ENCODE results near the gene UAP1L1.

UAP1L1 gene

DNA sequence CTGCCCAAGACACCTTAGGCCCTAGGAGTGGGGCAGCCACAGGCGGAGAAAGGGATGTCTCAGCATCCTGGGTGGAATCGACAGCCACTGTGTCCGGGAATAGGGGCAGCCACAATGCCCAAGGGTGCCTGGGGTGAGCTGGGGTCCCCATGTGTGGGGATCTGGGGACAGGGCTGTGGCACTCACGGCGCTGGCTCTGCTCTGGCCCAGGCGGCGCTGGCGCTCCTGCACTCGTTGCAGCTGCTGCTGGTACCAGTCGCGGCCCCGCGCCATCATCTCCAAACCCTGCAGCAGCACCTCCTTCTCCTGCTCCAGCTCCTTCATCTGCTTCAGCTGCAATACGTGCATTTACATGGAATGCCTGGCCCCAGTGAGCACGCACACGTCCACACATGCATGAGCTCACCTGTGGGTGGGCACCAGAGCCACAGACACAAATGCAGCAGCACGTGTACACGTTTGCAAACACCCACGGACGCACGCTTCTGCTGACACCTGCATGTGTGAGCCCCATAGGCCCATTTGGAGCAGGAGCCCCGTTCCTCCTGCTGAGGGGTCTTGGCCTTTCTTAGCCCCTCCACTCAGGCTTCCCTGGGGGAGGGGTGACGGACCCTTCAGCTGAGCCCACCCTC, 11.9 kb upstream of the UAP1L1 start:
- DNase-seq (ENCODE audit: low read depth): no peak
- no peak overlapping the region for H3K4me3 ChIP-seq (ENCODE audit: control insufficient read depth, low read depth, low read length)
- no peak for TF ChIP-seq CTCF (conservative IDR thresholded peaks at IDR 0.05; ENCODE audit: control insufficient read depth, insufficient read depth, low read depth, low read length)

DNA sequence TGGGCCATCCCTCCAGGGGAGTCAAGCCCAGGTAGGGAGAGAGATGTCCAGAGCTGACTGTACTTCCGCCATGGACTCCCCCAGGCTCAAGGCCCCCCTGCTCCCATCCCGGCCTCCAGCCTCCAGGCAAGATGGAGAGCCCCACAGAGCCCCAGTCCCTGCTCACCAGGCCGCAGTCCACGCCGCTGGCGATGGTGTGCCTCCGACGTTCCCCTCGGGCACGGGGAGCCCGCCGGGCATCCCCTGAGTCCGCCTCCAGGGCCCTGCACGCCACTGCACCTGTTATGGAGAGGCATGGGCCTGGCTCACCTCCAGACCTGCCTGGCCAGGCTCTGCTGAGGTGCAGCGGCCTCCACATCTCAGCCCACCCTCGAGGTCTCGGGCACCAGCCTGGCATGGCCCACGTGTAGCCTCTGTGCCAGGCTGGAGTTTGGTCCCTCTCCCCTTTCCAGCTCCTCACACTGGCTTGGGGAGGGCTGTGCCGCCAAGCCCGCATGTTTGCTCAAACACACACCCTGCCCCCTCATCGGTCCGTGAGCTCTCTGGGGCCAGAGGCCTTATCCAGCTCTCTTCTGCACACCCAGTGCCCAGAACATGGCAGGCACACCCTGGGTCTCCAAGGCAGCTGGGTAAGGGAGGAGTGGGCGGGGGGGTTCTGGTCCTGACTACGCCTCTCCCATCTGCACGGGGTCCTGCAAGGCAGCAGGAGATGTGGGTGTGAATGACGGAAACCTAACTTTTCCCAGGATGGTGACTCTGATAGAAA, 11.0 kb upstream of the UAP1L1 start:
- no peak overlapping the region for H3K4me3 ChIP-seq (ENCODE audit: control insufficient read depth, low read depth, low read length)
- no peak for DNase-seq (ENCODE audit: low read depth)
- no peak for TF ChIP-seq CTCF (conservative IDR thresholded peaks at IDR 0.05; ENCODE audit: control insufficient read depth, insufficient read depth, low read depth, low read length)

GRCh38 chr9:137067860-137068538, 9.3 kb upstream of the UAP1L1 start:
- TF ChIP-seq CTCF (conservative IDR thresholded peaks at IDR 0.05; ENCODE audit: control insufficient read depth, insufficient read depth, low read depth, low read length): peak; percentile 77
- no peak overlapping the region for H3K4me3 ChIP-seq (ENCODE audit: control insufficient read depth, low read depth, low read length)
- peak; percentile 77 for DNase-seq (ENCODE audit: low read depth)

DNA sequence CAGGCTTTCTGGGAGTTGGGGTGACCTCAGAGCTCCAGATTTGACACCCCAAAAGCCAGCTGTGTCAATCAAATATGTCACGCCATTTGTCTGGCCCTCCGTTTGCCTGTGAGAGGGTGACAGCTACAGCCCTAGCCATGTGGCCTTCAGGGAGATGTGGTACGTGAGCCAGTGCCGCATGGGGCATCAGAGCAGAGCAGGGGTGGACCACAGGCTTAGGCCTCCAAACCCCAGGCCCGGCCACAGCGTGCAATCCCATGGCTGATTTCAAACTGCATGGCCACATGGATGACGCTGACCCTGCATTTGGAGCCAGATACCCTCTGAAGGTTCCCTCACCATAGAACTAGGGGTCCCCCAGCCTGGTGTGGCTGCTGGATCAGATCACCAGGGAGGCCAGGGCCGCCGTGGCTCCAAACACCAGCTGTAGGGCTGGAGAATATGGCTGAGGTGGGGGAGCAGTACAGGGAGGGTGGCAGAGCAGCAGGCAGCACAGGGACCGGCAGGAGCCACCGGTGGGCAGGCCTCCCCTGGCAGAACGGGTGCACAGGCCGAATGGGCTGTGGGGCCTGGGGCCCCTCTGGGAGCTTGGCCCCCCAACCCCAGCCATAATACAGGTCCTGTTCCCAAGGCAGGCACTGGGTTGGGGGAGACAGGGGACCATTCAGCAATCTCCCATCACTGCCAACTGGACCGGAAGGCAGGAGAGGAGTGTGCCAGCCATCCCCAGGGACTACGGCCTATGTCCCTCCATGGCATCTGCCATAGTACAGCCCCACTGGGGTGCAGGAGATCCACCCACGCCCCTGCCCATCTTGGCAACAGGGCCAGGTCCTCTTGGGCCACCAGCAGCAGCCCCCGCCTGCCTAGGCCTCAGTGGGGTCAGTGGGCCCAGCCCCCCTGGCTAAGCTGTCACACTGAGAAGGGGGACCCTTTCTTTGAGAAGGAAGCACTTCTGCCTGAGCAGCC, 8.5 kb upstream of the UAP1L1 start:
- no peak for TF ChIP-seq CTCF (conservative IDR thresholded peaks at IDR 0.05; ENCODE audit: control insufficient read depth, insufficient read depth, low read depth, low read length)
- no peak for DNase-seq (ENCODE audit: low read depth)
- peak overlapping the region; percentile 41 for H3K4me3 ChIP-seq (ENCODE audit: control insufficient read depth, low read depth, low read length)

DNA sequence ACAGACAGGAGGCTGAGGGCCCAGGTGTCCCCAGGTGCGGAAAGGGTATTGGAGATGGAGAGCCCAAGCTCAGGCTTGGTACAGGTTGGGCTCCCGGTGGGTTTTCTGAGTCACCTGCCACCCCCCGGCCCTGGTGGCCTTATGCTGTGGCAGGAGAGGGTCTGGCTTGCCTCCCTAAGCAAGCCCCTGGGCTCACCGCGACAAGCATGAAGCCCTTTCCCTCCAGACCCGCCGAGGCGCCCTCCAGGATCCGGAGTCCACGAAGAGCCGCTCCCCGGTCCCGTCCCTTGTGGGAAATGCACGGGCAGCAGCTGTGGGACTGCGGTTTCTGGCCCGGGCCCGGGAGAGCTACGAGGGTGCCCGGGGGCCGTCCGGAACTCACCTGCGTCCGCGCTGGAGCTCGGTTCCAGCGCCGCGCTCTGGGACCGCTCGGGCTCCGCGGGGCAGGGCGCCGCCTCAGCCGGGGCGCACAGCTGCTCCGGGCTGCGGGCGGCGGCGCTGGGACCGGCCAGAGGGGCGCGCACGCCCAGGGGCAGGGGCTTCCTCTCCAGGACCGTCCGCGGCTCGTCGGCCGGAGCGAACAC, 7.7 kb upstream of the UAP1L1 start:
- no peak for TF ChIP-seq CTCF (conservative IDR thresholded peaks at IDR 0.05; ENCODE audit: control insufficient read depth, insufficient read depth, low read depth, low read length)
- peak overlapping the region; percentile 41 for H3K4me3 ChIP-seq (ENCODE audit: control insufficient read depth, low read depth, low read length)
- DNase-seq (ENCODE audit: low read depth): no peak
